ENCODE results near the gene CPEB4. TPM values are rescaled to one million over a fixed set of nuclear protein-coding genes. Genes with fewer than 3 reads are reported as not detected.

CPEB4 gene
- total and polyA plus RNA-seq, 2 of the 4 experiments (the other 2 are of a cell fraction) = 7.8 to 22.6 TPM

DNA sequence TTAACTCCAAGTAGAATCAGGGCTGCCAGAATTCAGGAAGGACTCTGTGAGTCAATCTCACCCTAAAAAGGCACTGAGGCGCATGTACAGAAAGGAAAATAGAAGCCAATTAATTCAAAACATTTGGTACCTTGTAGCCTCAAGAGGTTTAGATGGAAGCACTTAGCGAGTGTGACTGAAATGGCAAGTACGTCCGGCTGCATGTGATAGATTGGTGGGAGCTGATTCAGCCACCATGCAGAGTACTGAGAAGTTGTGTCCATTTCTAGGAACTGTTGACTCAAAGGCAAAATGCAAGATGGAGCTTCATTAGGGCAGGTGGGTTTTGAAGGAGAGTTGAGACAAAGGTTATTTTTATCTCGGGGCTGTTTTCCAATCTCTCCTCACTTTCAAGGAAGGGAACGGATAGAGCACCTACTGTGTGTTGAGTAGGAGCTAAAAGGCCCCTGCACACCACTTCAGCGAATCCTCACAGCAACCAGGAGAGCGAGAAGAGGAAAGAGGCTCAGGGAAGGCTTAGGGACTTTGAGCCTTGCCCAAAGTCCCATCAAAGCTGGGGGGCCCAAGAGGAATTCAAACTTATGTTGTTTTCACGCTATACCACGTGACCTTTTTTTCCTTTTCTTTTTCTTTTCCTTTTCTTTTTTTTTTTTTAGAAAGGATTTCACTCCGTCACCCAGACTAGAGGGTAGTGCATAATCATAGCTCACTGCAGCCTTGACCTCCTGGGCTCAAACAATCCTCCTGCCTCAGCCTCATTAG lies 34.6 kb upstream of the CPEB4 start:
- Histone ChIP-seq H3K56ac (ENCODE audit: extremely low read depth, insufficient read depth, low read length) (no peak overlapping the region), H2BK120ac (ENCODE audit: low read depth, low read length) (no peak overlapping the region), H3K4ac (ENCODE audit: low read depth, low read length) (no peak overlapping the region), H3K9me3 (ENCODE audit: control insufficient read depth, insufficient read depth, low read length) (peaks cover 7% of the 10 kb centered on the region), H2BK15ac (ENCODE audit: low read depth, low read length) (no peak overlapping the region), H3K9ac (ENCODE audit: low read depth, low read length) (no peak overlapping the region), H4K8ac (ENCODE audit: low read depth in 2 of 2, low read length in 2 of 2) (no peak overlapping the region), H3K14ac (replicated peaks; ENCODE audit: low read depth, low read length) (no peak overlapping the region), H3K18ac (ENCODE audit: low read depth, low read length) (no peak overlapping the region), H2BK20ac (ENCODE audit: low read depth, low read length) (no peak overlapping the region), H2AK5ac (ENCODE audit: low read depth, low read length) (no peak overlapping the region), H4K91ac (ENCODE audit: insufficient read depth, low read depth, low read length) (no peak overlapping the region), H3K79me1 (ENCODE audit: low read depth in 1 of 2, low read length in 2 of 2) (no peaks in the 10 kb centered on the region), H3K23ac (ENCODE audit: low read depth, low read length) (no peak overlapping the region), H3K27me3 (ENCODE audit: control insufficient read depth, insufficient read depth, low read length) (peaks cover 14% of the 10 kb centered on the region), H3K9me1 (ENCODE audit: insufficient read depth, low read length) (no peaks in the 10 kb centered on the region), H4K20me1 (ENCODE audit: insufficient read depth, low read length) (no peaks in the 10 kb centered on the region), H3K4me3 (ENCODE audit: insufficient read depth, low read depth, low read length) (no peak overlapping the region), H2AFZ (replicated peaks; ENCODE audit: low read length, poor library complexity) (no peak overlapping the region), H4K5ac (ENCODE audit: low read depth, low read length) (no peak overlapping the region), H3K27ac (ENCODE audit: insufficient read depth, low read length) (no peak overlapping the region), H2BK5ac (ENCODE audit: low read depth, low read length, poor library complexity, severe bottlenecking) (no peak overlapping the region), H3K36me3 (ENCODE audit: control insufficient read depth, insufficient read depth, low read length) (no peaks in the 10 kb centered on the region), H3K4me1 (ENCODE audit: control insufficient read depth, insufficient read depth, low read length) (no peaks in the 10 kb centered on the region), H3K4me2 (ENCODE audit: low read depth, low read length) (no peak overlapping the region), H2AK9ac (replicated peaks; ENCODE audit: low read depth, low read length, poor library complexity) (no peak overlapping the region)
- TF ChIP-seq RAD21 (IDR thresholded peaks at IDR 0.05; ENCODE audit: low read length) (no peak), BHLHE40 (IDR thresholded peaks at IDR 0.05; ENCODE audit: low read depth, low read length) (no peak), RCOR1 (IDR thresholded peaks at IDR 0.05; ENCODE audit: insufficient replicate concordance, low read length) (no peak), CHD1 (IDR thresholded peaks at IDR 0.05; ENCODE audit: low read depth, low read length) (no peak)
- TF ChIP-seq, protein P1, sequence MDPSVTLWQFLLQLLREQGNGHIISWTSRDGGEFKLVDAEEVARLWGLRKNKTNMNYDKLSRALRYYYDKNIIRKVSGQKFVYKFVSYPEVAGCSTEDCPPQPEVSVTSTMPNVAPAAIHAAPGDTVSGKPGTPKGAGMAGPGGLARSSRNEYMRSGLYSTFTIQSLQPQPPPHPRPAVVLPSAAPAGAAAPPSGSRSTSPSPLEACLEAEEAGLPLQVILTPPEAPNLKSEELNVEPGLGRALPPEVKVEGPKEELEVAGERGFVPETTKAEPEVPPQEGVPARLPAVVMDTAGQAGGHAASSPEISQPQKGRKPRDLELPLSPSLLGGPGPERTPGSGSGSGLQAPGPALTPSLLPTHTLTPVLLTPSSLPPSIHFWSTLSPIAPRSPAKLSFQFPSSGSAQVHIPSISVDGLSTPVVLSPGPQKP (IDR thresholded peaks at IDR 0.05; ENCODE audit: borderline replicate concordance, low read depth, low read length) = no peak
- CTCF ChIA-PET = no interaction called here
- no peak for DNase-seq
- dilution Hi-C loops (cut with HindIII; ENCODE audit: low sequenced_read_pairs, unreplicated experiment) = no loop called here
- intact Hi-C loops (cut with micrococcal nuclease) = no loop called here
- in situ Hi-C loops (cut with MboI; ENCODE audit: low sequenced_read_pairs) = no loop called here
- no peak for ATAC-seq (ENCODE audit: low read depth)
- BruUV-seq (replicated peaks) = no TSS peak
- POLR2A ChIA-PET (ENCODE audit: unreplicated experiment) = no interaction called here
- WGBS, 2 experiments (ENCODE audit: extremely low coverage in 2 of 2, insufficient read length in 1 of 2) = 80% methylated on average over 5 of the region's 11 CpGs; no CpG with 5 or more reads in 1 of the 2 experiments

Measured in IMR-90 (cell line).